GM21619 (cell line): Measurements from ENCODE around the gene CEP19.

ENCODE experiments used
- ATAC-seq: cut with Tn5 transposase; IDR thresholded peaks from one replicate; pipeline ENCODE4 v1.9.1; 2021; ENCODE audit not compliant: unreplicated experiment

Gene CEP19

DNA sequence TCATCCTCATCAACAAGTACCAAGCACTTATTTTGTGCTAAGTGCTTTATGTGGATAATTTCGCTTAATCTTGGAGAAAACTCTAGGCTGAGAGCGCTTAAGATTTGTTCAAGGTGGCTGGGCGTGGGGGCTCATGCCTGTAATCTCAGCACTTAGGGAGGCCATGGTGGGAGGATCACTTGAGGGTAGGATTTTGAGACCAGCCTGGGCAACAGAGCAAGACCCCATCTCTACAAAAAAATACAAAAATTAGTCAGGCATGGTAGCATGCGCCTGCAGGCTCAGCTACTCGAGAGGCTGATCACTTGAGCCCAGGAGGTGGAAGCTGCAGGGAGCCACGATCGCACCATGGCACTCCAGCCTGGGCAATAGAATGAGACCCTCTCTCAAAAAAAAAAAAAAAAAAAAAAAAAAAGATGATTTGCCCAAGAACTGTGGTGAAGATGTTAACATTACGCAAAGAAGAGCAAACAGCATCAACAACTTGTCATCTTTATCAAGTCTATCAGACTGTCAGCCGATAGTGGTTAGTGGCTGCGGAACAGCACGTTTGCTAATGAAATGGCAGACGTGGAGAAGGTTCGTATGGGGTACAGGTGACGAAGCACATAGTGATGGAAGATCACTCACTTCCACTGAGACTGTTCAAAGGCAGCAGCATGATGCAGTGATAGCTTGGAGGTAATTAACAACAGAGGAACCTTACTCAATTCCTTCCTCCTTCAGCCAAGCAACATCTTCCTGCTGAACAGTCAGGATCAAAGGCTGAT is 44.8 kb downstream of the CEP19 start:
- no peak for ATAC-seq

DNA sequence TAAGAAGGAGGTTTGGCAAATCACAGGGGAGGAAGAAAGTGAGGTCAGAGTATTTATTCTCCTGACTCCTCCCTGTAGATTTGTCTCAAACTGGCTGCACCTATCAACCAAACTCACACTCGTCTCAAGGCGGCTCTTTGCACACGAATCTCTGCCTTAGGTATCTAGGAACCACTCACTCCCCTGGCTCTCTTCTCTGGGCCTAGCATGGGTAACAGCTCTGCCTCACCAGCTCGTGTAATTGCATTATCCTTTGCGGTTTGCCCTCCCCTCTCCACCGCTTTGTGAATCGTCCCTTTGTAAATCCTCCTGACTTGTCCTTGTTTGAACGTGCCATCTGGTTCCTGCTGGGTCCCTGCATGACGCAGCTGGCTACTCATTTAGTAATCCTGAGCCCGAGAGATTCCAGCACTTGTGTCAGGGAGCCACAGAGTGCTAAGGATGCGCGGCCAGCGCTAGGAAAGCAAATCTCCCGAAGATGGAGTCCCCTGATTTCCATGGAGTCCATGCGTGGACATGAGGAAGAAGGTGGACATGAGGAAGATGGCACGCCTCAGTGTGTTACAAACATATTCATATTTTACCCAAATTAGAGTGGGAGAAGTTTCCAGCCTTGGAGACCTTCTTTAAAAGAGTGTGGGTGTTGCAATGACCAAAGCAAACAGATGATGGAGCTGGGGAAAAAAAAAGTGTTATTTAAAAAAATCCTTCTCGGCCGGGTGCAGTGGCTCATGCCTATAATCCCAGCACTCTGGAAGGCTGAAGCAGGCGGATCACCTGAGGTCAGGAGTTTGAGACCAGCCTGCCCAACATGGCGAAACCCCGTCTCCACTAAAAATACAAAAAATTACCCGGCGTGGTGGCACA is 45.8 kb downstream of the CEP19 start:
- ATAC-seq = no peak

DNA sequence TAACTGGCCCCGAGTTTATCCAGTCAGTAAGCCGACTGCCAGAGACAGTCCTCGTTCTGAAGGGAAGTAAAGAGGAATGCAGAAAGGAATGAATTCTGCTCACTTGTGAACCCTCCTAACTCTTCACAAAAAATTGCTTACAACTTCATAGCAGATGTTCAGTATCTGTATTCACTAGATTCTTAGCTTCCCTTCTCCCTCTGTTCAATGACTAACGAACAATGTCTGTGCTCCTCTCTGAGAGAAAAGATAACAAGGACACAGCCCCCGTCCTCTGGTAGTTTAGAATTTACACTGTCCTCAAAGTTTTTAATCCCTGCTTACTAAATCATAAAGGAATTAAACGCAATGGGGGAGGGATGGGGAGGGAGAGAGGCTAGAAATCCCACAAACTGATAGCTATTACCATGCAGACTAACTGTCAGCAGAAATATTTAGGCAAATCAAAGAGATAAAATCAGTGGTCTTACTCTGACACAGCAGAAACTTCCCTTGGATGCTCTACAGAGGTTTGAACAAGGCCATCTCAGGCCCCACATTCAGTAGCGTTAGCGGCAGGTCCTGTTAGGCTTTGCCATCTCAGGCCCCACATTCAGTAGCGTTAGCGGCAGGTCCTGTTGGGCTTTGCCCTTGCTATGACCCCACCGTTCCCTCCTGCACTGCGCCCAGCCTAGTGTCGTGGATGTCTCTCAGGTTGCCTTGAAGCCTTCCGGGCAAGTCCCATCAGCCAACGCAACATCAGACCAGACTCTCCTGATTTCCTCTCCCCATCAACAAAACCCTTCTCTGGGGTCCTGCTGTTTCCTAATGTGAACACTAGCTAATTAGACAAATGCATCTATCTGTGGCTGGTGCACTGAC is 49.1 kb downstream of the CEP19 start:
- no peak for ATAC-seq

DNA sequence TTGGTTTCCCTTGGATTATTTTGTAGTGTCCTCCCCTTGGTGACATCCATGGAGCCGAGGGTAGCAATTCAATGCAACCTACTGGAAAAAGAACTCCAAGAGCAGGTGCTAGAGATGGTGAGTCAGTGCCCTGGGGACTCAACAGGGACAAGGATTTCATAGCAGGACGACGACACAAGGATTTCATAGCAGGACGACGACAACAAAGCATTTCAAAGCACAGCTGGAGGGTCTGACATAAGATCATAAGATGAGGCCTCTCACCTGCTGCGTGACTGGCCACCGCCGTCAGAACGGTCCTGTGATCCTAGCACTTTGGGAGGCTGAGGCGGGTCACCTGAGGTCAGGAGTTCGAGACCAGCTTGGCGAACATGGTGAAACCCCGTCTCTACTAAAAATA is 50.0 kb downstream of the CEP19 start:
- no peak for ATAC-seq

DNA sequence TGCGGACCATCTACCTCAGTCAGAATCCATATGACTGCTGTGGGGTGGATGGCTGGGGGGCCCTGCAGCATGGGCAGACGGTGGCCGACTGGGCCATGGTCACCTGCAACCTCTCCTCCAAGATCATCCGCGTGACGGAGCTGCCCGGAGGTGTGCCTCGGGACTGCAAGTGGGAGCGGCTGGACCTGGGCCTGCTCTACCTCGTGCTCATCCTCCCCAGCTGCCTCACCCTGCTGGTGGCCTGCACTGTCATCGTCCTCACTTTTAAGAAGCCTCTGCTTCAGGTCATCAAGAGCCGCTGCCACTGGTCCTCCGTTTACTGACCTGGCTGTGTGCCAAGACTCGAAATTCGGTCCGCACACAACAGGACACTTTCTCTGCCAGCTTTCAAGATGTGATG is 50.6 kb downstream of the CEP19 start:
- no peak for ATAC-seq

DNA sequence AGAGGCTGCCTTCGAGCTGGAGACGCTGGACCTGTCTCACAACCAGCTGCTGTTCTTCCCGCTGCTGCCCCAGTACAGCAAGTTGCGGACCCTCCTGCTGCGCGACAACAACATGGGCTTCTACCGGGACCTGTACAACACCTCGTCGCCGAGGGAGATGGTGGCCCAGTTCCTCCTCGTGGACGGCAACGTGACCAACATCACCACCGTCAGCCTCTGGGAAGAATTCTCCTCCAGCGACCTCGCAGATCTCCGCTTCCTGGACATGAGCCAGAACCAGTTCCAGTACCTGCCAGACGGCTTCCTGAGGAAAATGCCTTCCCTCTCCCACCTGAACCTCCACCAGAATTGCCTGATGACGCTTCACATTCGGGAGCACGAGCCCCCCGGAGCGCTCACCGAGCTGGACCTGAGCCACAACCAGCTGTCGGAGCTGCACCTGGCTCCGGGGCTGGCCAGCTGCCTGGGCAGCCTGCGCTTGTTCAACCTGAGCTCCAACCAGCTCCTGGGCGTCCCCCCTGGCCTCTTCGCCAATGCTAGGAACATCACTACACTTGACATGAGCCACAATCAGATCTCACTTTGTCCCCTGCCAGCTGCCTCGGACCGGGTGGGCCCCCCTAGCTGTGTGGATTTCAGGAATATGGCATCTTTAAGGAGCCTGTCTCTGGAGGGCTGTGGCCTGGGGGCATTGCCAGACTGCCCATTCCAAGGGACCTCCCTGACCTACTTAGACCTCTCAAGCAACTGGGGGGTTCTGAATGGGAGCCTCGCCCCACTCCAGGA is 51.5 kb downstream of the CEP19 start:
- ATAC-seq = no peak

DNA sequence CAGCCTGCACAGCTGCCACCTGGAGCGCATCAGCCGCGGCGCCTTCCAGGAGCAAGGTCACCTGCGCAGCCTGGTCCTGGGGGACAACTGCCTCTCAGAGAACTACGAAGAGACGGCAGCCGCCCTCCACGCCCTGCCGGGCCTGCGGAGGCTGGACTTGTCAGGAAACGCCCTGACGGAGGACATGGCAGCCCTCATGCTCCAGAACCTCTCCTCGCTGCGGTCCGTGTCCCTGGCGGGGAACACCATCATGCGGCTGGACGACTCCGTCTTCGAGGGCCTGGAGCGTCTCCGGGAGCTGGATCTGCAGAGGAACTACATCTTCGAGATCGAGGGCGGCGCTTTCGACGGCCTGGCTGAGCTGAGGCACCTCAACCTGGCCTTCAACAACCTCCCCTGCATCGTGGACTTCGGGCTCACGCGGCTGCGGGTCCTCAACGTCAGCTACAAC is 52.1 kb downstream of the CEP19 start:
- ATAC-seq = no peak
